GM18508 (cell line): Measurements from ENCODE around the gene MUC5AC.
"Not testable (repeated sequence)": the region's sequence is repeated elsewhere in the genome, so short reads cannot be mapped to it uniquely, and the experiment has no call there.

Experiments
- ATAC-seq: cut with Tn5 transposase; IDR thresholded peaks from one replicate; pipeline ENCODE4 v1.9.1; 2021; ENCODE audit warnings: moderate number of reproducible peaks; ENCODE audit not compliant: insufficient read depth, unreplicated experiment

Gene MUC5AC

GRCh38 chr11:1147792-1148191 lies 10.0 kb upstream of the MUC5AC start:
- ATAC-seq: no peak

- no peak for ATAC-seq
These were observed 9.0 kb upstream of the MUC5AC start for GRCh38 chr11:1148752-1149180.

GRCh38 chr11:1149545-1149944 lies 8.2 kb upstream of the MUC5AC start:
- no peak for ATAC-seq

- ATAC-seq: no peak
These were observed 7.6 kb upstream of the MUC5AC start for GRCh38 chr11:1150116-1150515.

GRCh38 chr11:1150769-1151365 lies 6.9 kb upstream of the MUC5AC start:
- ATAC-seq: no peak

GRCh38 chr11:1151366-1152315 lies 6.1 kb upstream of the MUC5AC start:
- ATAC-seq: no peak

- ATAC-seq: no peak
These were observed 5.2 kb upstream of the MUC5AC start for GRCh38 chr11:1152316-1153104.

GRCh38 chr11:1153105-1153950 lies 4.4 kb upstream of the MUC5AC start:
- ATAC-seq: no peak

GRCh38 chr11:1153951-1154493 lies 3.7 kb upstream of the MUC5AC start:
- ATAC-seq: no peak

- not testable (repeated sequence) for ATAC-seq
These were observed 3.1 kb upstream of the MUC5AC start for GRCh38 chr11:1154656-1155055.

GRCh38 chr11:1155274-1155693 lies 2.5 kb upstream of the MUC5AC start:
- no peak for ATAC-seq

GRCh38 chr11:1156506-1157340 lies 1.0 kb upstream of the MUC5AC start:
- ATAC-seq: no peak

- no peak for ATAC-seq
These were observed 460 bp upstream of the MUC5AC start for GRCh38 chr11:1157341-1157644.

GRCh38 chr11:1158681-1159487 lies 1.1 kb downstream of the MUC5AC start:
- no peak for ATAC-seq

GRCh38 chr11:1159488-1160220 lies 1.9 kb downstream of the MUC5AC start:
- not testable (repeated sequence) for ATAC-seq

GRCh38 chr11:1160231-1161101 lies 2.7 kb downstream of the MUC5AC start:
- no peak for ATAC-seq
